Measurements from ENCODE around the gene MALAT1.
A peak's percentile ranks its signal among the peaks of the same experiment; 100 is the strongest.
"Not testable (repeated sequence)": the region's sequence is repeated elsewhere in the genome, so short reads cannot be mapped to it uniquely, and the experiment has no call there.

Gene MALAT1

DNA sequence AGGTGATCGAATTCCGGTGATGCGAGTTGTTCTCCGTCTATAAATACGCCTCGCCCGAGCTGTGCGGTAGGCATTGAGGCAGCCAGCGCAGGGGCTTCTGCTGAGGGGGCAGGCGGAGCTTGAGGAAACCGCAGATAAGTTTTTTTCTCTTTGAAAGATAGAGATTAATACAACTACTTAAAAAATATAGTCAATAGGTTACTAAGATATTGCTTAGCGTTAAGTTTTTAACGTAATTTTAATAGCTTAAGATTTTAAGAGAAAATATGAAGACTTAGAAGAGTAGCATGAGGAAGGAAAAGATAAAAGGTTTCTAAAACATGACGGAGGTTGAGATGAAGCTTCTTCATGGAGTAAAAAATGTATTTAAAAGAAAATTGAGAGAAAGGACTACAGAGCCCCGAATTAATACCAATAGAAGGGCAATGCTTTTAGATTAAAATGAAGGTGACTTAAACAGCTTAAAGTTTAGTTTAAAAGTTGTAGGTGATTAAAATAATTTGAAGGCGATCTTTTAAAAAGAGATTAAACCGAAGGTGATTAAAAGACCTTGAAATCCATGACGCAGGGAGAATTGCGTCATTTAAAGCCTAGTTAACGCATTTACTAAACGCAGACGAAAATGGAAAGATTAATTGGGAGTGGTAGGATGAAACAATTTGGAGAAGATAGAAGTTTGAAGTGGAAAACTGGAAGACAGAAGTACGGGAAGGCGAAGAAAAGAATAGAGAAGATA, at the start of gene MALAT1:
Gene MALAT1, plus strand, starts transcription at position 69 of the 736 bp plus-strand sequence.
- DNase-seq (ENCODE audit: low read depth, low spot score), result peak; percentile 93

GRCh38 chr11:65451301-65451700, 47.5 kb upstream of the MALAT1 start:
- DNase-seq (ENCODE audit: low read depth, low spot score), result not testable (repeated sequence)

DNA sequence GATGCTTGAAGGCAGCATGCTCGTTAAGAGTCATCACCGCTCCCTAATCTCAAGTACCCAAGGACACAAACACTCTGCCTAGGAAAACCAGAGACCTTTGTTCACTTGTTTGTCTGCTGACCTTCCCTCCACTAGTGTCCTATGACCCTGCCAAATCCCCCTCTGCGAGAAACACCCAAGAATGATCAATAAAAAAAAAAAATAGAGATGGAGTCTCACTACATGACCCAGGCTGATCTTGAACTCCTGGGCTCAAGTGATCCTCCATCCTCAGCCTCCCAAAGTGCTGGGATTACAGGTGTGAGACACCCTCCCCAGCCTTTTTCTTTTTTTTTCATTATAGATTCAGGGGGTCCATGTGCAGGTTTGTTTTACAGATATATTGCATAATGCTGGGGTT, 46.6 kb upstream of the MALAT1 start:
- DNase-seq (ENCODE audit: low read depth, low spot score), result not testable (repeated sequence)

- no peak for DNase-seq (ENCODE audit: low read depth, low spot score)
Observed at GRCh38 chr11:65452806-65453490, 45.9 kb upstream of the MALAT1 start.

DNA sequence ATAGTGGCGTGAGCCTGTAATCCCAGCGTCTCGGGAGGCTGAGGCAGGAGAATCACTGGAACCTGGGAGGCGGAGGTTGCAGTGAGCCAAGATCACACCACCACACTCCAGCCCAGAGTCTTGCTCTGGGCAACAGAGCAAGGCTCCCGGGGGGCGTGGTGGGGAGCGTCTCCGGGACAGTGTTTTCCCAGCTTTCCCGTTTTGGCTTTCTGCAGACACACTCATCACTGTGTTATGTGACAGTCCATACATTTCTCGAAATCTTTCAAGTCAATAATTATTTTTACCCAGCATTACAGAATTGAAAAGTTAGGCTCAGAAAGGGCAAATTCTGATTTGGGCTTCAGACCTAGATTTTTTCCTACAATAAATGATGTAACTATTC, 44.5 kb upstream of the MALAT1 start:
- no peak for DNase-seq (ENCODE audit: low read depth, low spot score)

DNA sequence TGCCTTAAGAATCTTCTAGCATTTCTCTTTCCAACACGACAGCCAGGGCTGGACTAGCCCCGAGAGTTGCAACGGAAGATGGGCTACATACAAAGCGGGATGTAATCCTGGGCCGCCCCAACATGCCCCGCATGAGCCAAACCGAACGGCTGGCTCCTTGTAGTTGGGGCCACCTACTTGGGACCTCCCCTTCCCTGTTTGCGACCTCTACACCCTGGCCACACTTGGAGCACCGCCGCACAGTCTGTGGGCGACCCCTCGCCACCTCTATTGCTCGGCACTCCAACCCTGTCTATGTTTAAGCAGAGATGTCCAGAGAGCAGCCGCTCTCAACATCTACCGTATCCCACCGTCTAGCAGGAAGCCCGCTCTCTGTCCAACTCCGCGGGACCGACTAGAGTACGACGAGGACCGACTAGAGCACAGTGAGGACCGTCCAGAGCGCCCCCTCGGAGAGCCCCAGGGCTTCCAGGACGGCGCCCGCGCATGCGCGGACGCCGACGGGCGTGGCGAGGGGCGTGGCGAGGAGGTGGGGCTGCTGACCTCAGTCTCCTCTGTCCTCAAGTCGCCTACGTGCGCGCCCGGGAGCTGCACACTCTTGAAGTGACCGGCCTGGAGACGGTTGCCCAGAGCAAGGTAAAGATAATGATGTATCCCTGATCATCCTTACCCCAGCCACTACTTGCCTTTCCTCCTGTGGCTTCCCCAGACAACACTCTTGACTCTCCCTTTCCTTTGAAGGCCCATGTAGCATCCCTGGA, 44.0 kb upstream of the MALAT1 start:
- peak; percentile 55 for DNase-seq (ENCODE audit: low read depth, low spot score)

- no peak for DNase-seq (ENCODE audit: low read depth, low spot score)
Observed at GRCh38 chr11:65456418-65456817, 42.4 kb upstream of the MALAT1 start.

DNA sequence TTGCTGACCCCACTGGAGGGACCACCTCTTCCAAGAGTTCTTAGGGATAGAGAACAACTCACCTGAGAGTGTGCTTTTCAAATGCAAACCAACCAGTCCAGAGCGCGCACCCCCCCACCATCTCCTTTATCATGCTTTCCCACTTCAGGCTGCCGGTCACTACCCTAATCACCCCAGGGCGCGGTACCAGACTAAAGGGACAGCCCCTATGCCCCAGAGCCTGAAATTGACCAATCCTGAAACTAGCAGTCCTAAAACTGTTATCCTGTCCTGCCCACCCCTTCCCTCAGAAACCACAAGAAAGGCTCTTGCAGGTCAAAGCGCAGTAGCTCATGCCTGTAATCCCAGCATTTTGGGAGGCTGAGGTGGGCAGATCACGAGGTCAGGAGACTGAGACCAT, 39.3 kb upstream of the MALAT1 start:
- no peak for DNase-seq (ENCODE audit: low read depth, low spot score)

GRCh38 chr11:65465471-65465870, 33.4 kb upstream of the MALAT1 start:
- not testable (repeated sequence) for DNase-seq (ENCODE audit: low read depth, low spot score)

DNA sequence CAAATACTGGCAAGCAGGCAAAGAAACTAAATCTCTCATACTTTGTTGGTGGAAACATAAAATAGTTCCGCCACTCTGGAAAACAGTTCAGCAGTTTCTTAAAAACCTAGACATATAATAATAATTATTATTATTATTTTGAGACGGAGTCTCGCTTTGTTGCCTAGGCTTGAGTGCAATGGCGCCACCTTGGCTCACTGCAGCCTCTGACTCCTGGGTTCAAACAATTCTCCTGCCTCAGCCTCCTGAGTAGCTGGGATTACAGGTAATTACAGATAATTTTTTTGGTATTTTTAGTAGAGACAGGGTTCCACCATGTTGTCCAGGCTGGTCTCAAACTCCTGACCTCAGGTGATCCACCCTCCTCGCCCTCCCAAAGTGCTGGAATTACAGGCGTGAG, 31.5 kb upstream of the MALAT1 start:
- DNase-seq (ENCODE audit: low read depth, low spot score), result not testable (repeated sequence)

DNA sequence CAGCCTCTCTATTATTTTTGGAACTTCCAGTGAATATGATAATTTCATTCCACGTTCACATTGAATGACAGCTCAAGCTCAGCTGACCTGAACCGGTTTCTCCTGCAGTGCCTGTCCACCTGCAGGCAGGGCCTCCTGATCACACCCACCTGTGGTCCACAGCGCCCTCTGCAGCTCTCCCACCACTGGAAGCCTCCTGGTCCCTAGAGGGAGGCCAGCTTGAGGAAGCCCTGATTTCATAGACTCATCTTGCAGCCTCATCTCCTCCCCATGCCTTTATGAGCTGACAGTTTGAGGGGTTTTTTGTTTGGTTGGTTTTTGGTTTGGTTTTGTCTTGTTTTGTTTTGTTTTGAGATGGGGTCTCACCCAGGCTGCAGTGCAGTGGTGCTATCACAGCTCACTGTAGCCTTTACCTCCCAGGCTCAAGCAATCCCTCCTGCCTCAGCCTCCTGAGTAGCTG, 29.9 kb upstream of the MALAT1 start:
- no peak for DNase-seq (ENCODE audit: low read depth, low spot score)

DNA sequence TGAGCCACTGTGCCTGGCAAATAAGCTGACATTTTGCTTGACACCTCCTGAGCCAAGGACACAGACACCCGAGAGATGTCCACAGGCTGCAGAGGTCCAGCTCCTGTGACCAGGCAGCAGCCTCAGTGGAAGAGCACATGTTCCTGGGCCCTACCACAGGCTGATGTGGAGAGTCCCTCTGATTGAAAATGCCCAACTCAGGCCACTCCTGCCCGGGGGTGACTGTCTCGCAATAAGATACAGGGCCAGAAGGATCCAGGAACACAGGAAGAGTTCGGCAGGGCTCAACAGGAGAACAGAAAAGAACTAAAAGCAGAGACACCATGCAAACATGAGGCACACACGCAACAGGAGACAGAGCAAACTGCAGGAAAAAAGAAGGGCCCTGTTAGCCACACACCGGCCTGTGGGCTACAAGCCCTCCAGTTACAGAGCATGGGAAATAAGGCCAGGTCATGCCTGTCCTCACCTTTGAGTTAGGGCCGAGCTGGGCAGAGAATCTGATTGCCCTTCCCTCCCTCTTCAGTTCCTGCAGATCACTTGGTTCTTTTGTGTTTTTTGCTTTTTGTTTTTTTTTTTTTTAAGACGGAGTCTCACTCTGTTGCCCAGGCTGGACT, 28.3 kb upstream of the MALAT1 start:
- no peak for DNase-seq (ENCODE audit: low read depth, low spot score)

DNA sequence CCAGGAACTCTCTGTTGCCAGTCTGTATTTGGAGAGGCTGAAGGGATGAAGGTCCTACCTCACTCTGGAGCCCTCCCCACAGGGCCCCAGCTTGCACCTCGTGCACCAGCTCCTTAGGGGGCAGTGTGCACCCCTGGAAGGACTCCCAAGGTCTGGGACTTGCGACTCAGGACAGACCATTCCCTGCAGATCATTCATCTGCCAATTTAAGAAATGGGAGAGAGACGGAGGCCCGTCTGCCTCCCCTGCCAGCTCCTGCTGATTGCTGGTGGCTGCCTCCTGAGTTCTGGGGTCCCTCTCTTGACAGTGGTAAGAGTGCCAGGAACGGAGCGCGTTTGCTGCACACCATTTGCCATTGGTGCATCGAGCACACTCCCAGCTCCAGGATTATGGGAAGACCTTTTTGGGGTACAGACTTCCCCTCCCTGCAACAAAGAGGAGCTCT, 27.4 kb upstream of the MALAT1 start:
- DNase-seq (ENCODE audit: low read depth, low spot score), result no peak

- DNase-seq (ENCODE audit: low read depth, low spot score), result not testable (repeated sequence)
Observed at GRCh38 chr11:65472588-65473277, 26.1 kb upstream of the MALAT1 start.

DNA sequence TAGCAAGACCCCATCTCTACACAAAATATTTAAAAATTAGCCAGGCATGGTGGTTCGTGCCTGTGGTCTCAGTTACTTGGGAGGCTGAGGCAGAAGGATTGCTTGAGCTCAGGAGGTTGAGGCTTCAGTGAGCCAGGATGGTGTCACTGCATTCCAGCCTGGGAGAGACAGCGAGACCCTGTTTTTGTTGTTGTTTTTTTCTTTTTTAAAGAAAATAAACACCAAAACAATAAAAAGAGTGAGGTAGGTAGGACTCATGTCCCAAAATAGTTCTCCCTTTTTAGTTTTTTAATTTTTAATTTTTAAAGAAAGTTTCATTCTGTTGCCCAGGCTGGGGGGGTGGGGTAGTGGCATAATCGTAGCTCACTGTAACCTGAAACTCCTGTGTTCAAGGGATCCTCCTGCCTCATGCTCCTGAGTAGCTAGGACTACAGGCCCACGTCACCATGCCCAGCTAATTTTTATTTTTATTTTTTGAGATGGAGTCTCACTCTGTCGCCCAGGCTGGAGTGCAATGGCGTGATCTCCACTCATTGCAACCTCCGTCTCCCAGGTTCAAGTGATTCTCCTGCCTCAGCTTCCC, 25.5 kb upstream of the MALAT1 start:
- DNase-seq (ENCODE audit: low read depth, low spot score), result no peak

GRCh38 chr11:65474864-65475263, 24.0 kb upstream of the MALAT1 start:
- DNase-seq (ENCODE audit: low read depth, low spot score), result no peak

DNA sequence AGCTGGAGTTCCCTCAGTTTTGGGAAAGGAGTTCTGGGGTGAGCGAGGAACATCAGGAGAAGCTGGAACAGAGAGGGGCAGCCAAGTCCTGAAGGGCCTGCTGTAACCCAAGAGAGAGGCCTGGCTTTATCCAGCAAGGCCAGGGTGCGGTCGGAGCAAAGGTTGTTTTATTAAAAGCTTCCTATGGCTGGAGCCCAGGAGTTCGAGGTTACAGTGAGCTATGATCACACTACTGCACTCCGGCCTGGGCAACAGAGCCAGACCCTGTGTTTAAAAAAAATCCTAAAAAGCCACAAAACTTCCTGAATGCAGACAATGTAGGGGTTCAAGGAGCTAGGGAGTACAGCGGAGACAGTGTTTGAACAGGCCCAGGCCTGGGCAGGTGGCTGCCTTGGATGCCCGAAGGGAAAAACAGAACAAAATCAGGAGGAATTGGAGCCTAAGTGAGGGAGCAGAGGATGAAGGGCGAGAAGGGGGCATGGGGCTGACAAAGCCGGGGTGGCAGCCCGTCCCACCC, 22.2 kb upstream of the MALAT1 start:
- no peak for DNase-seq (ENCODE audit: low read depth, low spot score)

DNA sequence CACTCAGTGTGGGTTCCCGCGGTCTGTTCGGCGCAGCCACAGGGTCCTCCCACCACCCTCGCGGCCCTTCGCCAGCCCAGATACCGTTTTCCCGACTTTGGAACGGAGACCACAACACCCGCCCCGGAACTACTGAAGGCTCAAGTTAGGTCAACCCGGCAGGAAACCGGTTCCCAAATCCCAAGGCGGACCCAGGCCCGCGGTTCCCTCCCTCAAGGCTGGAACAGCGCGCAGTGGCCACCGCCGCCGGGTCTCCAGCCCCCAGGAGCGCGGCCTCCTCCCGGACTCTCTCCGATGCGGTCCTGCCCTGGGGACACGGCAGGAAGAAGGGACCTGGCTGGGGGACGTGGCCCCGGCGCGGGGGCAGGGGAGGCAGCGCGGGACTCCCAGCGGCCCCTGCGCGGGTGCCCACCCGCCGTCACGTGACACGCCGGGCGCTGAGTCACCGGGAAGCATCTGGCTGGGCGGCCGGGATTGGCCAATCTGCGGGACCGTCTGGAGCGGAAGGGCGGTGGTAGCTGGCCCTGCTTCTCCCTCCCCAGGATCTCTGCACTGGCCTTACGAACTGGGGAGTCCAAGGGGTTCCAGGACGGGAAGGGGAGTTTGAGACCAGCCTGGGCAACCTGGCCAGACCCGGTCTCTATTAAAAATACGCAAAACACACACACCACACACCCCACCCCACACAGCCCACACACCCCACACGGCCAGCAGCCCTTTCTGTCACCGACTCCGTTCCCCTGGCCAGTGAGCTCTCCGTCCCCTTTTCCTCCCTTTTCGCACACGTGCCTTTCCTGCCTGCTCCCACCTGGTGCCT, 21.5 kb upstream of the MALAT1 start:
- peak; percentile 83 for DNase-seq (ENCODE audit: low read depth, low spot score)

DNA sequence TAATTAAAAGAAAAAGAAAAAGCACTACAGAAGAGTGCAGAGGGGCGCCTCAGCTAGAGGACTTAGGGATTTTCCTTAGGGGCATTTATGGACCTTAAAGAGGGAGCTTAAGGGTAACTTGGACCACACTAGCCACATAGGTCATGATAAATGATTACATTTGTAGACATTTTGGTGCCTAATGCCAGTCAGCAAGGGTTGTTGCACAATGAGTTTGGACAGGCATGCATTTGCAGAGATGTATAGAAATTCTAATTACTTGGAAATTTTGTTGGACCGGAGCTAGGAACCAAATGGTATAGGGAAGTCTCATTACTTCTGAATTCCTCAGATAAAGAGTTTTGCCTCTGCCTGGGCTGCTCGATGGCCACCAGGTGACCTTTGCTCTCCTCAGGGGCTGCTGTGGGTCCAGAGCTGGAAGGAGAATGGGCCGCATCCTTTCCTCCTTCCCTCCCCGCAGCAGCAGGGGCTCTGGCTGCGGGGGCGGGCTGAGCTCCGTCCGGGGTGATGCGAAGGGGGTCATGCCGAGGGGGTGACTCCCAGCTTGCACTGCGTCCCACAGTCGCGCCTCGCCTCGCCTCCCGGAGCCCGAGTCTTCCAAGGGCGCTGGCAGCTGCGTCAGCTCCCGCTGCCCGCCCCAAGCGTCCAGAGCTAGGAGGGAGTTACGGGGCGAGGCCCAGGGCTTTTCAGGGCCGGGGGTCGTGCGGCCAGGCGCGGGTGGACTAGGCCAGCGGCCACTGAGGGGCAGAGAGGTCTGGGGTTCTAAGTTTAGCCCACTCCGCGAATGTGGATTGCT, 20.3 kb upstream of the MALAT1 start:
- DNase-seq (ENCODE audit: low read depth, low spot score), result no peak
